ENCODE data around the gene KBTBD3. TPM values are rescaled to one million over a fixed set of nuclear protein-coding genes. Genes with fewer than 3 reads are reported as not detected.

KBTBD3 gene
- total and polyA plus RNA-seq, 4 donors: 1.0 to 12.4 (median 2.4) TPM

DNA sequence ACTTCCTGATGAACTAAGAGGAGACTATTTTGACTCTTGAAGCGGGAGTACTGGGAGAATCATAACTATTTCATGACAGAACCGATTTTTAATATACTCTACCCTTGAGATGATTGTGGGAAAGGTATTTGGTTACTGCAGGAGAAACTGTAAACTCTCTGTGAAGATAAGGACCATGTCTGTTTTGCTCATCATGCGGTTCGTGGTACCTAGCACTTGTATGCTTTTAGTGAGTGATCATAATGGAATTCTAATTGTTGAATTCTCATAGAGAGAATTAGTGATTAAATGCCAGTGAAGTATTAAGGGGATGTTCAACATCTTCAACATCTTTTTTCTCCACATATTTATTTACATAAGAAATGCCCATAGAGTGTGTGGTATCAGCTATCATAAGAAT, 11.7 kb upstream of the KBTBD3 start:
- Histone ChIP-seq H3K9ac (ENCODE audit: low read depth in 1 of 2, low read length in 2 of 2) (no peak overlapping the region), H3K36me3 (ENCODE audit: control insufficient read depth in 4 of 4, insufficient read depth in 3 of 4, low read depth in 1 of 4, low read length in 3 of 4) (peaks cover 0 to 27% (median 21%) of the 10 kb centered on the region in 4 donors), H3K4me3 (ENCODE audit: low read depth in 1 of 3, low read length in 3 of 3) (no peak overlapping the region), H3K4me1 (ENCODE audit: control insufficient read depth in 4 of 4, insufficient read depth in 4 of 4, low read length in 3 of 4) (peaks cover 0 to 14% (median 5%) of the 10 kb centered on the region in 4 donors), H3K9me3 (ENCODE audit: control insufficient read depth in 4 of 4, low read length in 3 of 4) (no peaks in the 10 kb centered on the region), H3K27ac (ENCODE audit: low read depth in 1 of 2, low read length in 2 of 2) (no peak overlapping the region), H3K27me3 (ENCODE audit: control insufficient read depth in 4 of 4, insufficient read depth in 4 of 4, low read length in 3 of 4) (no peaks in the 10 kb centered on the region)
- no peak for DNase-seq (ENCODE audit: low spot score)
- TF ChIP-seq EGR1 (IDR thresholded peaks at IDR 0.05; ENCODE audit: low read depth in 2 of 2) (no peak), HNF4G (IDR thresholded peaks at IDR 0.05) (no peak), JUND (IDR thresholded peaks at IDR 0.05) (no peak), TAF1 (conservative IDR thresholded peaks at IDR 0.05) (no peak), GABPA (IDR thresholded peaks at IDR 0.05 in 1 of 2, conservative IDR thresholded peaks at IDR 0.05 in 1 of 2) (no peak), FOXA1 (IDR thresholded peaks at IDR 0.05) (no peak), SP1 (IDR thresholded peaks at IDR 0.05) (no peak), HNF4A (conservative IDR thresholded peaks at IDR 0.05) (no peak), FOXA2 (IDR thresholded peaks at IDR 0.05) (no peak), RXRA (IDR thresholded peaks at IDR 0.05) (no peak), ZBTB33 (IDR thresholded peaks at IDR 0.05) (no peak), MAX (IDR thresholded peaks at IDR 0.05) (no peak), YY1 (IDR thresholded peaks at IDR 0.05) (no peak), ATF3 (IDR thresholded peaks at IDR 0.05) (no peak), NR2F2 (IDR thresholded peaks at IDR 0.05) (no peak), RAD21 (IDR thresholded peaks at IDR 0.05) (no peak)
- TF ChIP-seq, protein P1, sequence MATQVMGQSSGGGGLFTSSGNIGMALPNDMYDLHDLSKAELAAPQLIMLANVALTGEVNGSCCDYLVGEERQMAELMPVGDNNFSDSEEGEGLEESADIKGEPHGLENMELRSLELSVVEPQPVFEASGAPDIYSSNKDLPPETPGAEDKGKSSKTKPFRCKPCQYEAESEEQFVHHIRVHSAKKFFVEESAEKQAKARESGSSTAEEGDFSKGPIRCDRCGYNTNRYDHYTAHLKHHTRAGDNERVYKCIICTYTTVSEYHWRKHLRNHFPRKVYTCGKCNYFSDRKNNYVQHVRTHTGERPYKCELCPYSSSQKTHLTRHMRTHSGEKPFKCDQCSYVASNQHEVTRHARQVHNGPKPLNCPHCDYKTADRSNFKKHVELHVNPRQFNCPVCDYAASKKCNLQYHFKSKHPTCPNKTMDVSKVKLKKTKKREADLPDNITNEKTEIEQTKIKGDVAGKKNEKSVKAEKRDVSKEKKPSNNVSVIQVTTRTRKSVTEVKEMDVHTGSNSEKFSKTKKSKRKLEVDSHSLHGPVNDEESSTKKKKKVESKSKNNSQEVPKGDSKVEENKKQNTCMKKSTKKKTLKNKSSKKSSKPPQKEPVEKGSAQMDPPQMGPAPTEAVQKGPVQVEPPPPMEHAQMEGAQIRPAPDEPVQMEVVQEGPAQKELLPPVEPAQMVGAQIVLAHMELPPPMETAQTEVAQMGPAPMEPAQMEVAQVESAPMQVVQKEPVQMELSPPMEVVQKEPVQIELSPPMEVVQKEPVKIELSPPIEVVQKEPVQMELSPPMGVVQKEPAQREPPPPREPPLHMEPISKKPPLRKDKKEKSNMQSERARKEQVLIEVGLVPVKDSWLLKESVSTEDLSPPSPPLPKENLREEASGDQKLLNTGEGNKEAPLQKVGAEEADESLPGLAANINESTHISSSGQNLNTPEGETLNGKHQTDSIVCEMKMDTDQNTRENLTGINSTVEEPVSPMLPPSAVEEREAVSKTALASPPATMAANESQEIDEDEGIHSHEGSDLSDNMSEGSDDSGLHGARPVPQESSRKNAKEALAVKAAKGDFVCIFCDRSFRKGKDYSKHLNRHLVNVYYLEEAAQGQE (IDR thresholded peaks at IDR 0.05): no peak
- 92% methylated on average over 4 of the region's 4 CpGs for WGBS

GRCh38 chr11:106087815-106088435, 10.8 kb upstream of the KBTBD3 start:
- 28% methylated on average over 9 of the region's 9 CpGs for WGBS
- Histone ChIP-seq H3K36me3 (ENCODE audit: control insufficient read depth in 4 of 4, insufficient read depth in 3 of 4, low read depth in 1 of 4, low read length in 3 of 4) (peaks cover 0 to 23% (median 19%) of the 10 kb centered on the region in 4 donors), H3K27ac (ENCODE audit: low read depth in 1 of 2, low read length in 2 of 2) (no peak overlapping the region), H3K4me3 (ENCODE audit: low read depth in 1 of 3, low read length in 3 of 3) (no peak overlapping the region), H3K9me3 (ENCODE audit: control insufficient read depth in 4 of 4, low read length in 3 of 4) (no peaks in the 10 kb centered on the region), H3K9ac (ENCODE audit: low read depth in 1 of 2, low read length in 2 of 2) (peak overlapping the region in 1 of 2 donors; percentile 53), H3K4me1 (ENCODE audit: control insufficient read depth in 4 of 4, insufficient read depth in 4 of 4, low read length in 3 of 4) (peaks cover 0 to 14% (median 5%) of the 10 kb centered on the region in 4 donors), H3K27me3 (ENCODE audit: control insufficient read depth in 4 of 4, insufficient read depth in 4 of 4, low read length in 3 of 4) (no peaks in the 10 kb centered on the region)
- TF ChIP-seq CTCF (IDR thresholded peaks at IDR 0.05; ENCODE audit: low read depth, low read length, missing input control) (peak; percentile 90), RAD21 (IDR thresholded peaks at IDR 0.05) (peak; percentile 84 to 90), GABPA (IDR thresholded peaks at IDR 0.05 in 1 of 2, conservative IDR thresholded peaks at IDR 0.05 in 1 of 2) (no peak)
- peak; percentile 49 for DNase-seq (ENCODE audit: low spot score)

All from liver (tissue), 9 donors.